Measurements from ENCODE around the gene FLNA.

DNA sequence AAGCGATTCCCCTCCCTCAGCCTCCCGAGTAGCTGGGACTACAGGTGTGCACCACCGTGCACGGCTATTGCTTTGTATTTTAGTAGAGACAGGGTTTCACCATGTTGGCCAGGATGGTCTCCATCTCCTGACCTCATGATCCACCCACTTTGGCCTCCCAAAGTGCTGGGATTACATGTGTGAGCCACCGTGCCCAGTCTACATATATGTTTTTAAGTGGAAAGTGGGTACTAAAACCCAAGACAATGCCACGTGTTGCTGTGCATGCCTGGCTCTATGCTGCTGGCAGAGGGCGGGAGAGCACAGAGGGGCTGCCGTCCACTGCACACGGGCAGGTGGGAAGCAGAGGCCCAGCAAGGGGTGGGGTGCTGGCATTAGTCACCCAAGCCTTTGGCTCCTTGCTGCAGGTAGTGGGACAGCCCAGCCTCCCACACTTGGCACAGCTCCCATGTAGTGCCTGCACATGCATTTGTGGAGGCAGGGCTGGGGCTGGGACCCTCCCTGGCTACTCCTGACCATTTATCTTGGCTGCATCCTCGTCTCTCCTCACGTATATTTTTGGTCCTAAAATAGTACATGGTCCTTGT lies 8.1 kb upstream of the FLNA start:
- TF ChIP-seq POLR2A (IDR thresholded peaks at IDR 0.05; ENCODE audit: insufficient read depth in 1 of 2, low read depth in 2 of 2, low read length in 2 of 2) = no peak
- TF ChIP-seq, protein P1, sequence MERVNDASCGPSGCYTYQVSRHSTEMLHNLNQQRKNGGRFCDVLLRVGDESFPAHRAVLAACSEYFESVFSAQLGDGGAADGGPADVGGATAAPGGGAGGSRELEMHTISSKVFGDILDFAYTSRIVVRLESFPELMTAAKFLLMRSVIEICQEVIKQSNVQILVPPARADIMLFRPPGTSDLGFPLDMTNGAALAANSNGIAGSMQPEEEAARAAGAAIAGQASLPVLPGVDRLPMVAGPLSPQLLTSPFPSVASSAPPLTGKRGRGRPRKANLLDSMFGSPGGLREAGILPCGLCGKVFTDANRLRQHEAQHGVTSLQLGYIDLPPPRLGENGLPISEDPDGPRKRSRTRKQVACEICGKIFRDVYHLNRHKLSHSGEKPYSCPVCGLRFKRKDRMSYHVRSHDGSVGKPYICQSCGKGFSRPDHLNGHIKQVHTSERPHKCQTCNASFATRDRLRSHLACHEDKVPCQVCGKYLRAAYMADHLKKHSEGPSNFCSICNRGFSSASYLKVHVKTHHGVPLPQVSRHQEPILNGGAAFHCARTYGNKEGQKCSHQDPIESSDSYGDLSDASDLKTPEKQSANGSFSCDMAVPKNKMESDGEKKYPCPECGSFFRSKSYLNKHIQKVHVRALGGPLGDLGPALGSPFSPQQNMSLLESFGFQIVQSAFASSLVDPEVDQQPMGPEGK (CRISPR knock-in tag; IDR thresholded peaks at IDR 0.05) = no peak
- no peak for TF ChIP-seq CBX5 (CRISPR knock-in tag; IDR thresholded peaks at IDR 0.05; ENCODE audit: borderline replicate concordance)
- TF ChIP-seq, protein P2, sequence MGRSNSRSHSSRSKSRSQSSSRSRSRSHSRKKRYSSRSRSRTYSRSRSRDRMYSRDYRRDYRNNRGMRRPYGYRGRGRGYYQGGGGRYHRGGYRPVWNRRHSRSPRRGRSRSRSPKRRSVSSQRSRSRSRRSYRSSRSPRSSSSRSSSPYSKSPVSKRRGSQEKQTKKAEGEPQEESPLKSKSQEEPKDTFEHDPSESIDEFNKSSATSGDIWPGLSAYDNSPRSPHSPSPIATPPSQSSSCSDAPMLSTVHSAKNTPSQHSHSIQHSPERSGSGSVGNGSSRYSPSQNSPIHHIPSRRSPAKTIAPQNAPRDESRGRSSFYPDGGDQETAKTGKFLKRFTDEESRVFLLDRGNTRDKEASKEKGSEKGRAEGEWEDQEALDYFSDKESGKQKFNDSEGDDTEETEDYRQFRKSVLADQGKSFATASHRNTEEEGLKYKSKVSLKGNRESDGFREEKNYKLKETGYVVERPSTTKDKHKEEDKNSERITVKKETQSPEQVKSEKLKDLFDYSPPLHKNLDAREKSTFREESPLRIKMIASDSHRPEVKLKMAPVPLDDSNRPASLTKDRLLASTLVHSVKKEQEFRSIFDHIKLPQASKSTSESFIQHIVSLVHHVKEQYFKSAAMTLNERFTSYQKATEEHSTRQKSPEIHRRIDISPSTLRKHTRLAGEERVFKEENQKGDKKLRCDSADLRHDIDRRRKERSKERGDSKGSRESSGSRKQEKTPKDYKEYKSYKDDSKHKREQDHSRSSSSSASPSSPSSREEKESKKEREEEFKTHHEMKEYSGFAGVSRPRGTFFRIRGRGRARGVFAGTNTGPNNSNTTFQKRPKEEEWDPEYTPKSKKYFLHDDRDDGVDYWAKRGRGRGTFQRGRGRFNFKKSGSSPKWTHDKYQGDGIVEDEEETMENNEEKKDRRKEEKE (IDR thresholded peaks at IDR 0.05) = no peak
- TF ChIP-seq YY1 (IDR thresholded peaks at IDR 0.05; ENCODE audit: insufficient read depth, insufficient replicate concordance, low read depth, low read length) = no peak

Data from HepG2 (cell line).